GM23248 (cell line): Measurements from ENCODE around the gene NFKB1. TPM values are rescaled to one million over a fixed set of nuclear protein-coding genes. Genes with fewer than 3 reads are reported as not detected.

Source experiments
- DNase-seq: peaks from one replicate; pipeline ENCODE4 v3.0.0-alpha.2; 2015
- H2AFZ ChIP-seq: fragments of 200-600 bp; sonication (generic); 2 replicates; pipeline ENCODE4 v1.6.1; 2016; ENCODE audit warnings: antibody characterized with exemption
- H3F3A ChIP-seq: fragments of 200-600 bp; sonication (generic); 2 replicates; pipeline ENCODE4 v1.6.1; 2016; ENCODE audit warnings: mild to moderate bottlenecking, antibody characterized with exemption, mixed run types; ENCODE audit not compliant: insufficient read depth
- H3K27ac ChIP-seq: fragments of 200-600 bp; sonication (generic); 2 replicates; pipeline ENCODE4 v1.5.1; 2016; ENCODE audit warnings: mild to moderate bottlenecking
- H3K27me3 ChIP-seq: fragments of 200-600 bp; sonication (generic); replicated peaks from 2 replicates; pipeline ENCODE4 v1.6.1; 2016; ENCODE audit warnings: mild to moderate bottlenecking; ENCODE audit not compliant: insufficient read depth
- H3K36me3 ChIP-seq: fragments of 200-600 bp; sonication (generic); 2 replicates; pipeline ENCODE4 v1.6.1; 2016; ENCODE audit warnings: low read depth, mild to moderate bottlenecking
- H3K4me1 ChIP-seq: fragments of 200-600 bp; sonication (generic); 2 replicates; pipeline ENCODE4 v1.6.1; 2016; ENCODE audit warnings: mild to moderate bottlenecking; ENCODE audit not compliant: insufficient read depth
- H3K4me2 ChIP-seq: fragments of 200-600 bp; sonication (generic); one replicate; pipeline ENCODE4 v1.6.1; 2016; ENCODE audit warnings: mild to moderate bottlenecking; ENCODE audit not compliant: unreplicated experiment
- H3K4me3 ChIP-seq: fragments of 200-600 bp; sonication (generic); 2 replicates; pipeline ENCODE4 v1.5.1; 2016; ENCODE audit warnings: mild to moderate bottlenecking
- H3K79me2 ChIP-seq: fragments of 200-600 bp; sonication (generic); 2 replicates; pipeline ENCODE4 v1.6.1; 2016; ENCODE audit warnings: mild to moderate bottlenecking; ENCODE audit not compliant: insufficient read depth
- H3K9ac ChIP-seq: fragments of 200-600 bp; sonication (generic); 2 replicates; pipeline ENCODE4 v1.6.1; 2016; ENCODE audit warnings: mild to moderate bottlenecking
- H3K9me2 ChIP-seq: fragments of 200-600 bp; sonication (generic); 2 replicates; pipeline ENCODE4 v1.6.1; 2016; ENCODE audit warnings: mixed run types, mild to moderate bottlenecking, moderate library complexity; ENCODE audit not compliant: insufficient read depth
- H3K9me3 ChIP-seq: fragments of 200-600 bp; sonication (generic); one replicate; pipeline ENCODE4 v1.6.1; 2017; ENCODE audit warnings: low read depth
- H4K20me1 ChIP-seq: fragments of 200-600 bp; sonication (generic); 2 replicates; pipeline ENCODE4 v1.6.0; 2016; ENCODE audit not compliant: insufficient read depth
- EZH2 ChIP-seq: fragments of 200-600 bp; sonication (generic); IDR thresholded peaks from 2 replicates; pipeline ENCODE4 v1.6.1; 2018; ENCODE audit warnings: antibody characterized with exemption, mild to moderate bottlenecking; ENCODE audit not compliant: insufficient read depth, poor library complexity, severe bottlenecking
- EZH2phosphoT487 ChIP-seq: fragments of 200-600 bp; sonication (generic); IDR thresholded peaks from 2 replicates; pipeline ENCODE4 v1.6.1; 2018; ENCODE audit warnings: antibody characterized with exemption, moderate library complexity, mild to moderate bottlenecking, low read depth; ENCODE audit not compliant: insufficient read depth
- WGBS, 2 experiments: methylation state at CpG; one replicate each; pipeline ENCODE4 v1.1.6; 2015 to 2017; ENCODE audit warnings: low lambda C conversion rate in 2 of 2, low coverage in 1 of 2; ENCODE audit errors: missing lambda C conversion rate in 2 of 2; 5-methylcytosine and 5-hydroxymethylcytosine counted together
- in situ Hi-C: fragments of 300-500 bp; cut with MboI; formaldehyde crosslinking; loops from 2 replicates; pipeline ENCODE4 v1.15.0; 2020
- polyA plus RNA-seq: library from polyadenylated mRNA; unstranded; fragments of >200 nt; fragmentation: Nextera tagmentation; extraction: Ambion mirVana; gene quantifications from 2 replicates; pipeline ENCODE4 v1.2.1, GENCODE V29; 2016
- total RNA-seq: library from RNA; depleted of rRNA; stranded (reverse); fragments of >200 nt; shearing (Covaris generic); gene quantifications from 2 replicates; pipeline ENCODE4 v1.2.3, GENCODE V29; 2014

The NFKB1 gene
- total and polyA plus RNA-seq, 2 experiments from 2014 or later = 5.8 to 30.2 TPM

GRCh38 chr4:102642631-102643298 is 141.6 kb downstream of the NFKB1 start:
- H3K9me3 ChIP-seq = no peaks in the 10 kb centered on the region
- H3K4me2 ChIP-seq = peak overlapping the region; percentile 56
- DNase-seq = peak; percentile 70

GRCh38 chr4:102647117-102647516 is 146.0 kb downstream of the NFKB1 start:
- Histone ChIP-seq H3K27ac (no peak overlapping the region), H3K36me3 (no peaks in the 10 kb centered on the region), H4K20me1 (no peaks in the 10 kb centered on the region), H3K4me3 (no peak overlapping the region), H2AFZ (no peak overlapping the region), H3K4me1 (peaks cover 16% of the 10 kb centered on the region), H3K9ac (no peak overlapping the region), H3K9me2 (no peaks in the 10 kb centered on the region), H3K79me2 (no peaks in the 10 kb centered on the region), H3K4me2 (no peak overlapping the region), H3K27me3 (no peaks in the 10 kb centered on the region), H3F3A (peaks cover 23% of the 10 kb centered on the region), H3K9me3 (no peaks in the 10 kb centered on the region)
- in situ Hi-C loops = no loop called here
- WGBS, 2 experiments = 33 to 41% methylated on average over 1 of the region's 1 CpG
- no peak for DNase-seq
- TF ChIP-seq EZH2 = no peak
- no peak for TF ChIP-seq EZH2phosphoT487

More at GRCh38 chr4:102642631-102643298, 141.6 kb downstream of the NFKB1 start:
- H3K9me2 ChIP-seq = no peaks in the 10 kb centered on the region
- H3K4me3 ChIP-seq = 0 out of 2 replicates have a peak overlapping the region, but pooled peaks have one; percentile 20
- H3K4me1 ChIP-seq = peaks cover 35% of the 10 kb centered on the region
- no peaks in the 10 kb centered on the region for H3K27me3 ChIP-seq
- H2AFZ ChIP-seq = peak overlapping the region; percentile 12; the same call in 1 of the 2 replicates
- peaks cover 27% of the 10 kb centered on the region for H3F3A ChIP-seq
- no peaks in the 10 kb centered on the region for H3K79me2 ChIP-seq
- H3K36me3 ChIP-seq = no peaks in the 10 kb centered on the region
- H4K20me1 ChIP-seq = no peaks in the 10 kb centered on the region
- 0 out of 2 replicates have a peak overlapping the region, but pooled peaks have one; percentile 0 for H3K9ac ChIP-seq
- WGBS, 2 experiments = 28 to 31% methylated on average over 5 of the region's 5 CpGs
- in situ Hi-C loops = no loop called here
- H3K27ac ChIP-seq = peak overlapping the region; percentile 59
- TF ChIP-seq EZH2 (no peak), EZH2phosphoT487 (no peak)

GRCh38 chr4:102657206-102657605 is 156.0 kb downstream of the NFKB1 start:
- WGBS, 2 experiments = 73 to 82% methylated on average over 4 to 5 of the region's 5 CpGs
- Histone ChIP-seq H3K9ac (no peak overlapping the region), H3F3A (no peaks in the 10 kb centered on the region), H3K27ac (no peak overlapping the region), H3K4me2 (no peak overlapping the region), H3K9me3 (no peaks in the 10 kb centered on the region), H3K27me3 (no peaks in the 10 kb centered on the region), H2AFZ (no peak overlapping the region), H3K4me1 (peaks cover 4% of the 10 kb centered on the region; the same call in 1 of the 2 replicates), H3K36me3 (no peaks in the 10 kb centered on the region), H3K4me3 (no peak overlapping the region), H3K9me2 (no peaks in the 10 kb centered on the region), H4K20me1 (no peaks in the 10 kb centered on the region), H3K79me2 (no peaks in the 10 kb centered on the region)
- no peak for TF ChIP-seq EZH2
- TF ChIP-seq EZH2phosphoT487 = no peak
- no peak for DNase-seq
- in situ Hi-C loops = no loop called here

GRCh38 chr4:102663073-102663472 is 161.9 kb downstream of the NFKB1 start:
- no peaks in the 10 kb centered on the region for H3K9me3 ChIP-seq
- H3K36me3 ChIP-seq = no peaks in the 10 kb centered on the region
- H3K9ac ChIP-seq = no peak overlapping the region
- peak overlapping the region; percentile 7 for H3K4me2 ChIP-seq
- 8 to 23% methylated on average over 1 of the region's 1 CpG for WGBS, 2 experiments
- in situ Hi-C loops = no loop called here
- peaks cover 6% of the 10 kb centered on the region; the same call in 1 of the 2 replicates for H3F3A ChIP-seq
- H2AFZ ChIP-seq = no peak overlapping the region
- H3K27me3 ChIP-seq = no peaks in the 10 kb centered on the region
- peaks cover 24% of the 10 kb centered on the region for H3K4me1 ChIP-seq
- no peaks in the 10 kb centered on the region for H4K20me1 ChIP-seq
- 0 out of 2 replicates have a peak overlapping the region, but pooled peaks have one; percentile 26 for H3K27ac ChIP-seq
- H3K79me2 ChIP-seq = no peaks in the 10 kb centered on the region
- peak; percentile 70 for DNase-seq
- H3K4me3 ChIP-seq = no peak overlapping the region
- TF ChIP-seq EZH2phosphoT487 (no peak), EZH2 (no peak)
- H3K9me2 ChIP-seq = no peaks in the 10 kb centered on the region
